Mammary epithelial cell (primary cell): ENCODE results near the gene PON1.

Experiments used
- CTCF ChIP-seq, 2 donors: IDR thresholded peaks in 1 of 2; conservative IDR thresholded peaks in 1 of 2; 2 replicates each; pipeline ENCODE4 v1.5.1; 2011 to 2012; ENCODE audit warnings: inconsistent platforms in 2 of 2, low read length in 2 of 2, mild to moderate bottlenecking in 2 of 2, control low read depth in 1 of 2, low read depth in 1 of 2; ENCODE audit not compliant: insufficient read depth in 1 of 2; ENCODE audit errors: extremely low read depth in 1 of 2
- EZH2 ChIP-seq: IDR thresholded peaks from 2 replicates; pipeline ENCODE4 v1.6.1; 2012; ENCODE audit warnings: low read length, inconsistent platforms, borderline replicate concordance

- no peak for TF ChIP-seq CTCF (conservative IDR thresholded peaks at IDR 0.05 in 1 of 2, IDR thresholded peaks at IDR 0.05 in 1 of 2; ENCODE audit: extremely low read depth in 1 of 2, insufficient read depth in 1 of 2, low read depth in 1 of 2, low read length in 2 of 2)
- TF ChIP-seq EZH2, result no peak
Observed at GRCh38 chr7:95334447-95334846, 10.1 kb upstream of the PON1 start.
